Karpas-422 (cell line): ENCODE measurements around the gene MRPL23. TPM values are rescaled to one million over a fixed set of nuclear protein-coding genes. Genes with fewer than 3 reads are reported as not detected.

Experiments used
- DNase-seq: peaks from one replicate; pipeline ENCODE4 v3.0.0-alpha.2; 2015
- H2AFZ ChIP-seq: fragments of 200-600 bp; sonication (generic); 2 replicates; pipeline ENCODE4 v1.6.1; 2014; ENCODE audit warnings: antibody characterized with exemption, low read length, mixed read lengths
- H3K27ac ChIP-seq: fragments of 200-600 bp; sonication (generic); 2 replicates; pipeline ENCODE4 v1.5.1; 2014; ENCODE audit warnings: mild to moderate bottlenecking, low read length, moderate library complexity
- H3K27me3 ChIP-seq: fragments of 200-600 bp; sonication (generic); 2 replicates; pipeline ENCODE4 v1.6.1; 2014; ENCODE audit warnings: low read length, mixed read lengths
- H3K36me3 ChIP-seq: fragments of 200-600 bp; sonication (generic); 2 replicates; pipeline ENCODE4 v1.6.1; 2014; ENCODE audit warnings: low read length, mixed read lengths; ENCODE audit not compliant: insufficient read depth
- H3K4me1 ChIP-seq: fragments of 200-600 bp; sonication (generic); 2 replicates; pipeline ENCODE4 v1.6.1; 2014; ENCODE audit warnings: mild to moderate bottlenecking, low read length, mixed read lengths
- H3K4me2 ChIP-seq: fragments of 200-600 bp; sonication (generic); 2 replicates; pipeline ENCODE4 v1.6.1; 2014; ENCODE audit warnings: low read length, low read depth, mild to moderate bottlenecking; ENCODE audit not compliant: poor library complexity, severe bottlenecking
- H3K4me3 ChIP-seq: fragments of 200-600 bp; sonication (generic); 2 replicates; pipeline ENCODE4 v1.5.1; 2014; ENCODE audit warnings: mild to moderate bottlenecking, antibody characterized with exemption, low read length, mixed read lengths
- H3K79me2 ChIP-seq: fragments of 200-600 bp; sonication (generic); 2 replicates; pipeline ENCODE4 v1.6.1; 2014; ENCODE audit warnings: mild to moderate bottlenecking, low read length, mixed read lengths
- H3K9ac ChIP-seq: fragments of 200-600 bp; sonication (generic); 2 replicates; pipeline ENCODE4 v1.6.0; 2014; ENCODE audit warnings: low read length
- H3K9me2 ChIP-seq: fragments of 200-600 bp; sonication (generic), shearing (Covaris generic); replicated peaks from 2 replicates; pipeline ENCODE4 v1.6.0; 2014; ENCODE audit warnings: mild to moderate bottlenecking, low read length, moderate library complexity; ENCODE audit not compliant: insufficient read depth
- H3K9me3 ChIP-seq: fragments of 300-700, 200-600 bp; sonication (generic); 2 replicates; pipeline ENCODE4 v1.6.1; 2014; ENCODE audit warnings: low read length, mixed read lengths
- H4K20me1 ChIP-seq: fragments of 200-600 bp; sonication (generic); 2 replicates; pipeline ENCODE4 v1.6.1; 2014; ENCODE audit warnings: mild to moderate bottlenecking, antibody characterized with exemption, low read length, low read depth; ENCODE audit not compliant: insufficient read depth
- total RNA-seq: library from RNA; depleted of rRNA; stranded (reverse); fragments of >200 nt; shearing (Covaris generic); gene quantifications from 2 replicates; pipeline ENCODE4 v1.2.3, GENCODE V29; 2014; ENCODE audit warnings: low replicate concordance

Gene MRPL23
- total RNA-seq, 1 experiment from 2014 or later = 76.2 TPM

DNA sequence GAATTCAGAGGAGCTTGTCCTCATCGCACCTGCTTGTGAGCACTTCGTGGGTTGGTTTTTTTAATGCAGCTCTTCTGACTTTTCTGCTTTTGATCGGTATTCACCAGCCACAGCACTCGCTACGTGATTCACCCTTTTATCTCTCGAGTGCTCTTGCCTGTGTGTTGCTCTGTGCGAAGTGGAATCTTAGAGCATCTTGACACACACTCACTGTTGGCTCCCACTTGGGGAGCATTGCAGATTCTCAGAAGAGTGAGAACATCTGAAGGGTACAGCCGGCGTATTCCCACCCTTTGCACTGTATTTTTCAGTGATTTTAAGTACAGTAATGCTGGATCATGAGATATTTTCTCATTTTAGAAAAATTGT is 16.7 kb upstream of the MRPL23 start:
- no peaks in the 10 kb centered on the region for H3K9me3 ChIP-seq

DNA sequence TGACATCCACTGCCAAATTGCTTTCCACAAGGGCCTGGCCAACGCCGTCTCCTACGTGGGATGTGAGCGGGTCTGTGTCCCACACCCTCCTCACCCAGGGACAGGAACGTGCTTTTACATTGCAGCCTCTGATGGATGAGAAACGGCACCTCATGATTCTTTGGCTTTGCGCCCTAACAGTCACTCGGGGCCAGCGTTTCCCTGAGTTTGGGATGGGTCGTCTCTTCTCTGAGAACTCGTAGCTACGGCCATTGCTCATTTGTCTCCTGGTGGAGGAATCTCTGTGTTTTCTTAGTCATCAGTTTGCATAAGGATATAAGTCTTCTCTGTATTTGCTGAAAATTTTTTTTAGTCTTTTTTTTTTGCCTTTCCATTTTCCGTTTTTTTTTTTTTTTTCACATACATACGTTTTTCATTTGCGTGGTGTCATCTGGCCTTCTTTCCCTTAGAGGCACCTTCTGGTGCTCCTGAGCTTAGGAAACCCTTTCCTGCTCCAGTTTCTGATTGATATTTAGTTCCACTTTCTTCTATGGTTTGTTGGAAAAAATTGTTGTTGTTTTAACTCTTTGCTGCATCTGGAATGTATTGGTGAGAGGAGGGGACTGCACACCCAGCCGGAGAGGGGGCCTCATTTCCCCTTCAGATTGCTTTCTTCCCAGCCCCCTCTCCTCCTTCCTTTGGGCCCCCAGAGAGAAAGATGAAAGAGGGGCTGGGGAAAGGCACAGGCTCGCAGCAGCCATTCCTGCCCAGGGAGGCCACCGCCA is 15.6 kb upstream of the MRPL23 start:
- Histone ChIP-seq H3K27me3 (no peaks in the 10 kb centered on the region), H3K4me2 (no peak overlapping the region), H3K36me3 (no peaks in the 10 kb centered on the region), H2AFZ (no peak overlapping the region), H3K9me2 (no peaks in the 10 kb centered on the region), H3K79me2 (no peaks in the 10 kb centered on the region), H3K4me3 (no peak overlapping the region), H3K9me3 (no peaks in the 10 kb centered on the region), H3K4me1 (no peaks in the 10 kb centered on the region), H3K9ac (no peak overlapping the region), H4K20me1 (no peaks in the 10 kb centered on the region), H3K27ac (no peak overlapping the region)
- DNase-seq = no peak

More for the DNA sequence above, 16.7 kb upstream of the MRPL23 start:
- Histone ChIP-seq H3K36me3 (no peaks in the 10 kb centered on the region), H3K4me3 (no peak overlapping the region), H2AFZ (no peak overlapping the region), H3K4me1 (no peaks in the 10 kb centered on the region), H3K27ac (no peak overlapping the region), H3K9ac (no peak overlapping the region), H3K79me2 (no peaks in the 10 kb centered on the region), H3K27me3 (no peaks in the 10 kb centered on the region), H3K4me2 (no peak overlapping the region), H4K20me1 (no peaks in the 10 kb centered on the region), H3K9me2 (no peaks in the 10 kb centered on the region)
- no peak for DNase-seq

DNA sequence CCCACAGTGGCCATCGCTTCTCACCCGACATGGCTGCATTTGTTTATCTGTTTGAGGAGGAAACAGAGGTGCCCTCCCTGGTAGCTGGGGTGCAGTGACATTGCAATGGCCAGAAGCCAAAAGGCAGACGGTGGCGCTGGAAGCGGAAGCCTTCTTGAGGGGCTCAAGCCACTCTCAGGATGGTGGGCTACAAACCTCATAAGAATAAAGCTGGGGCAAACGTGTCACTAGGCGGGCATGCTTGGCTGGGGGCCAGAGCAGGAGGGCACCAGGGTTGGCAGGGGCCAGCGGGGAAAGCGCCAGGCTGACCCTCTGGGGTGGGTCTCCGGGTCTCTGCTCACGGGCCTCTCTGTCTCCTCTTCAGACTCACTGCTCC is 15.0 kb upstream of the MRPL23 start:
- no peaks in the 10 kb centered on the region for H4K20me1 ChIP-seq
- H3K4me2 ChIP-seq = no peak overlapping the region
- no peak overlapping the region for H2AFZ ChIP-seq
- H3K79me2 ChIP-seq = no peaks in the 10 kb centered on the region
- H3K4me1 ChIP-seq = no peaks in the 10 kb centered on the region
- no peak for DNase-seq
- no peaks in the 10 kb centered on the region for H3K9me2 ChIP-seq
- no peak overlapping the region for H3K9ac ChIP-seq
- no peak overlapping the region for H3K4me3 ChIP-seq
- no peaks in the 10 kb centered on the region for H3K9me3 ChIP-seq
- no peaks in the 10 kb centered on the region for H3K27me3 ChIP-seq
- H3K27ac ChIP-seq = no peak overlapping the region
- no peaks in the 10 kb centered on the region for H3K36me3 ChIP-seq

DNA sequence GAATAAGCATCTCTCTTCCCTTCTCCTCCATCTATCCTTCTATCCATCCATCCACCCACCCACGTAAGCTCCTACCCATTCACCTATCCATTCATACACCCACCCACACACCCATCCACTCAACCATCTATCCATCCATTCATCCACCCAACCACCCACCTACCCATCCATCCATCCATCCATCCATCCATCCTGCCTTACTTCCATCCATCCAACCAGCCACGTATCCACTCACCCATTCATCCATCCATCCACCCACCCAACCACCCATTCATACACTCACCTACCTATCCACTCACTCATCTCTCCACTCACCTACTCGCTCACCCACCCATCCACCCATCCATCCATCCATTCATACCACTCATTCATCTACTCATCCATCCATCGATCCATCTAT is 14.5 kb upstream of the MRPL23 start:
- Histone ChIP-seq H3K4me1 (no peaks in the 10 kb centered on the region), H3K79me2 (no peaks in the 10 kb centered on the region), H4K20me1 (no peaks in the 10 kb centered on the region), H3K9ac (no peak overlapping the region), H3K27me3 (no peaks in the 10 kb centered on the region), H3K4me3 (no peak overlapping the region), H3K4me2 (no peak overlapping the region), H3K36me3 (no peaks in the 10 kb centered on the region), H3K9me3 (no peaks in the 10 kb centered on the region), H3K9me2 (no peaks in the 10 kb centered on the region), H3K27ac (no peak overlapping the region), H2AFZ (no peak overlapping the region)
- no peak for DNase-seq

DNA sequence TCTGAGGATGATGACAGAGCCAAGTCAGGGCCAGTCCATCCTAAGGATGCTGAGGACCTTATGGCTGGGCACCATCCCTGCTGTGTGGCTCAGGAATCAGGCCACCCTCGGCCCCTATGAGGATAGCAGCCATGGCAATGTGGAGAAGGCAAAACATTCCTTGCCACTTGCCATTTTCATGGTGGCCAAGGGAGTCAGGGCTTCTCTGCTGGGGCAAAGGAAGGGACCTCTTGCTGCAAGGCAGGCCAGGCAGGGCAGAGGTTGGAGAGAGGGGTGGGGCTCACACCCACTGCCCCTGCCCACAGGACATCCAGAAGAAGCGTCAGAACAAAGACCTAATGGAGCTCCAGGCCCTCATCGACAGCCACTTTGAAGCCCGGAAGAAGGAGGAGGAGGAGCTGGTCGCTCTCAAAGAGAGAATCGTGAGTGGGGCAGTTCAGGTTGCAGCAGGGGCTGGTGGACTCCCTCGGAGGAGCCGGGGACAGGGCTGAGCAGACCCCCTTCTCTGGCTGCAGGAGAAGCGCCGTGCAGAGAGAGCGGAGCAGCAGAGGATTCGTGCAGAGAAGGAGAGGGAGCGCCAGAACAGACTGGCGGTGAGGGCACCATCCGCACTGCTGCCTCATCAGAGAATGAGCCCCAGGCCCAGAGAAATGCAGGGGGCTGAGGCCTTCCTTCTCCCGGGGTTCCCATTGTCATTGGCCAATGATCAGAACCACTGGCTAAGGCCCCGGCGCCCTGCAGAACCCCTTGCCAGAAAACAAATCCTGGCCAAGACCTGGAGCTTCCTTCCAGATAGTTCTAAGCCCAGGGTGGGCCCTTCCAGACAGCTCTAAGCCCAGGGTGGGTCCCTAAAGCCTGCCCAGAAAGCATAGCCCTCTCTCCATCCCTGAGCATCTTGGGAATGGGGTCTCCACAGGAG is 13.5 kb upstream of the MRPL23 start:
- Histone ChIP-seq H4K20me1 (no peaks in the 10 kb centered on the region), H3K36me3 (no peaks in the 10 kb centered on the region)

DNA sequence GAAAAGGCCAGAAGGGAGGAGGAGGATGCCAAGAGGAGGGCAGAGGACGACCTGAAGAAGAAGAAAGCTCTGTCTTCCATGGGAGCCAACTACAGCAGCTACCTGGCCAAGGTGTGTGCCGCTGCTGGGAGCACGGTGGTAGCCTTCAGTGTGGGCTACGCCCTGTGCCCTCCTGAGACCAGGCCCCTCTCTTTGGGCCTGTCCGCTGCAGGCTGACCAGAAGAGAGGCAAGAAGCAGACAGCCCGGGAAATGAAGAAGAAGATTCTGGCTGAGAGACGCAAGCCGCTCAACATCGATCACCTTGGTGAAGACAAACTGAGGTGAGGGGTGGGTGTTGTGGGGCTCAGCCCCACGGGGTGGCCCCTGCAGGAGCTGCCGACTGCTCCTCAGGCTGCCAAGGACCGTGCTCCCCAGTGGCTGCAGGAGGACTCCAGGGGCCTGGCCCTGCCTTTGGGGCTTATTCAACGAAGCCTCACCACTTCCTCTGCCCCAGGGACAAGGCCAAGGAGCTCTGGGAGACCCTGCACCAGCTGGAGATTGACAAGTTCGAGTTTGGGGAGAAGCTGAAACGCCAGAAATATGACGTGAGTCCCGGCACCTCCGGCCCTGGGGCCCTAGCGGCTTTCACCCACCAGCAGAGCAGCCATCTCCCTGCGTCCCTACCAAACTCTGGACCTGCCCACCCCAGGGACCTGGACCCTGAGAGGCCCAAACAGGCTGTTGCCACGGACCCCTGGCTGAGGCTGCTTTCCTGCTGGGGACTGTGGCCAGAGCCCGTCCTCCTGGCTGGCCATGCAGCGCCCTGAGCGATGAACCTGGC is 12.6 kb upstream of the MRPL23 start:
- DNase-seq = no peak
- Histone ChIP-seq H3K27me3 (no peaks in the 10 kb centered on the region), H3K9me3 (no peaks in the 10 kb centered on the region), H3K36me3 (no peaks in the 10 kb centered on the region), H3K4me1 (no peaks in the 10 kb centered on the region), H3K27ac (no peak overlapping the region), H3K4me2 (no peak overlapping the region), H4K20me1 (no peaks in the 10 kb centered on the region), H3K9me2 (no peaks in the 10 kb centered on the region), H2AFZ (no peak overlapping the region), H3K4me3 (no peak overlapping the region), H3K9ac (no peak overlapping the region), H3K79me2 (no peaks in the 10 kb centered on the region)

More for the DNA sequence above, 13.5 kb upstream of the MRPL23 start:
- no peak overlapping the region for H3K4me3 ChIP-seq
- no peaks in the 10 kb centered on the region for H3K9me2 ChIP-seq
- H2AFZ ChIP-seq = no peak overlapping the region
- no peak overlapping the region for H3K4me2 ChIP-seq
- no peak for DNase-seq
- no peak overlapping the region for H3K9ac ChIP-seq
- no peaks in the 10 kb centered on the region for H3K4me1 ChIP-seq
- no peak overlapping the region for H3K27ac ChIP-seq
- no peaks in the 10 kb centered on the region for H3K79me2 ChIP-seq
- H3K27me3 ChIP-seq = no peaks in the 10 kb centered on the region
- no peaks in the 10 kb centered on the region for H3K9me3 ChIP-seq

DNA sequence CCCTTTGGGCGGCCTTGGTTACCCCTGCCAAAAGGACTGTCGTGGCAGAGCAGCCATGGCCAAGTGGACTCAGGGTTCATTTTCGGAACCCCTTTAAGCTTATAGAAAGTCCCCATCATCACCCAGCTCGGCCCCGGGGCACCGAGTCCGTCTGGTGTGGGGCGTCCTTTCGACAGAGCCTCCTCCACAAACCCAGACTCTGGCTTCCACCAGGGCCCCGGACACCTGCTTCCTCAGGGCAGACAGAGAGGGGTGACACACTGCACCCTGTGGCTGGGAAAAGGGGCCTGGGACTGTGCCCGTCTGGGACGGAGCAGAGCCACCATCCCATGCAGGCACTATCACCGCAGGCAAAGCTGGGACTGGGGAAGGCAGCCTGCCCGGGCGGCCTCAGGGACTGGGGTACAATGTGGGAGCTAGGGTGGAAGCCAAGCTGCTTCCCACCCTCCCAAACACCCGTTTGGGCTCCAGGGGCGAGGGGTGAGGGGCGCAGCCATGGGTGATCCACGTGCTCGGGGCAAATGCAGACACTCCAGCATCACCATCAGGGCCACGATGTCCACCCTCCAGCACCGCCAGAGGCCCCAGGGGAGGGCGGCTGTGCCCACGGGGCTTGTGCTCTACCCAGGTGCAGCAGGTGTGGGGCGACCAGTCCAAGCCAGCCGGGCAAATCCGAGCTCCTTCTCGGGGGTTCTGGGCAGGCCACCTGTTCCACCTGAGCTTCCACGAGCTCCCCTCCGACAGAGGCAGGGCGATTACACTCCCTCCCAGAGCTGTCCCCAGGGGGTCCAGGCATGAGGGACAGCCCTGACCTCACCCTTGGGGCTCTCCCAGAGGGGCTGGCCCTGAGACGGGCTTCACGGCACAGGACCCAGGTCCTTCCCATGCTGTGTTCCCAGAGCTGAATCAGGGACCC is 11.7 kb upstream of the MRPL23 start:
- Histone ChIP-seq H3K9ac (no peak overlapping the region), H4K20me1 (no peaks in the 10 kb centered on the region), H3K9me3 (no peaks in the 10 kb centered on the region), H3K79me2 (no peaks in the 10 kb centered on the region), H3K27ac (no peak overlapping the region), H3K36me3 (no peaks in the 10 kb centered on the region), H3K27me3 (no peaks in the 10 kb centered on the region), H3K4me3 (no peak overlapping the region), H2AFZ (no peak overlapping the region), H3K9me2 (no peaks in the 10 kb centered on the region), H3K4me1 (no peaks in the 10 kb centered on the region), H3K4me2 (no peak overlapping the region)
- no peak for DNase-seq
